Glutamatergic neuron (in vitro differentiated cells): Measurements from ENCODE around the gene BATF3. TPM values are rescaled to one million over a fixed set of nuclear protein-coding genes. Genes with fewer than 3 reads are reported as not detected.

Experiments used
- DNase-seq: peaks from one replicate; pipeline ENCODE4 v3.0.0; 2022
- H3K27ac Mint-ChIP-seq: one replicate; pipeline ENCODE4 v1.8.0; 2020; ENCODE audit warnings: mild to moderate bottlenecking, mixed read lengths, inconsistent platforms; ENCODE audit not compliant: unreplicated experiment
- H3K27me3 Mint-ChIP-seq: one replicate; pipeline ENCODE4 v1.8.0; 2020; ENCODE audit warnings: mild to moderate bottlenecking, moderate library complexity, mixed read lengths, inconsistent platforms; ENCODE audit not compliant: unreplicated experiment
- H3K36me3 Mint-ChIP-seq: one replicate; pipeline ENCODE4 v1.8.0; 2020; ENCODE audit warnings: mild to moderate bottlenecking, mixed read lengths, inconsistent platforms; ENCODE audit not compliant: unreplicated experiment
- H3K4me1 Mint-ChIP-seq: one replicate; pipeline ENCODE4 v1.8.0; 2020; ENCODE audit warnings: mild to moderate bottlenecking, low read depth, mixed read lengths, inconsistent platforms; ENCODE audit not compliant: unreplicated experiment
- H3K4me3 Mint-ChIP-seq: one replicate; pipeline ENCODE4 v1.8.0; 2020; ENCODE audit warnings: mild to moderate bottlenecking, mixed read lengths, inconsistent platforms; ENCODE audit not compliant: unreplicated experiment
- H3K9me3 Mint-ChIP-seq: one replicate; pipeline ENCODE4 v1.8.0; 2020; ENCODE audit warnings: mild to moderate bottlenecking, moderate library complexity, mixed read lengths, inconsistent platforms; ENCODE audit not compliant: unreplicated experiment
- total RNA-seq: library from RNA; stranded (reverse); fragmentation: NEBNext Ultra II Directional; extraction: Animal tissue kit (Norgen Biotek cat#: 25700); gene quantifications from one replicate; pipeline ENCODE4 v1.2.1, GENCODE V29; 2021; ENCODE audit not compliant: unreplicated experiment
- TF ChIP-seq, protein P1 (sequence below): fragments of 200-600 bp; sonication (generic); IDR thresholded peaks from one replicate; pipeline ENCODE4 v1.5.0; 2021; ENCODE audit not compliant: partially characterized antibody, unreplicated experiment

The BATF3 gene
- total RNA-seq, 1 donor from 2014 or later: 0.56 TPM

GRCh38 chr1:212668477-212668876 is 31.2 kb downstream of the BATF3 start:
- no peak for DNase-seq
- H3K4me3 Mint-ChIP-seq: peak overlapping the region; percentile 37
- peaks cover 5% of the 10 kb centered on the region for H3K36me3 Mint-ChIP-seq
- H3K9me3 Mint-ChIP-seq: peaks cover 4% of the 10 kb centered on the region
- TF ChIP-seq, protein P1, sequence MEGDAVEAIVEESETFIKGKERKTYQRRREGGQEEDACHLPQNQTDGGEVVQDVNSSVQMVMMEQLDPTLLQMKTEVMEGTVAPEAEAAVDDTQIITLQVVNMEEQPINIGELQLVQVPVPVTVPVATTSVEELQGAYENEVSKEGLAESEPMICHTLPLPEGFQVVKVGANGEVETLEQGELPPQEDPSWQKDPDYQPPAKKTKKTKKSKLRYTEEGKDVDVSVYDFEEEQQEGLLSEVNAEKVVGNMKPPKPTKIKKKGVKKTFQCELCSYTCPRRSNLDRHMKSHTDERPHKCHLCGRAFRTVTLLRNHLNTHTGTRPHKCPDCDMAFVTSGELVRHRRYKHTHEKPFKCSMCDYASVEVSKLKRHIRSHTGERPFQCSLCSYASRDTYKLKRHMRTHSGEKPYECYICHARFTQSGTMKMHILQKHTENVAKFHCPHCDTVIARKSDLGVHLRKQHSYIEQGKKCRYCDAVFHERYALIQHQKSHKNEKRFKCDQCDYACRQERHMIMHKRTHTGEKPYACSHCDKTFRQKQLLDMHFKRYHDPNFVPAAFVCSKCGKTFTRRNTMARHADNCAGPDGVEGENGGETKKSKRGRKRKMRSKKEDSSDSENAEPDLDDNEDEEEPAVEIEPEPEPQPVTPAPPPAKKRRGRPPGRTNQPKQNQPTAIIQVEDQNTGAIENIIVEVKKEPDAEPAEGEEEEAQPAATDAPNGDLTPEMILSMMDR: no peak
- H3K27me3 Mint-ChIP-seq: peaks cover 3% of the 10 kb centered on the region
- no peak overlapping the region for H3K27ac Mint-ChIP-seq
- H3K4me1 Mint-ChIP-seq: peaks cover 36% of the 10 kb centered on the region

DNA sequence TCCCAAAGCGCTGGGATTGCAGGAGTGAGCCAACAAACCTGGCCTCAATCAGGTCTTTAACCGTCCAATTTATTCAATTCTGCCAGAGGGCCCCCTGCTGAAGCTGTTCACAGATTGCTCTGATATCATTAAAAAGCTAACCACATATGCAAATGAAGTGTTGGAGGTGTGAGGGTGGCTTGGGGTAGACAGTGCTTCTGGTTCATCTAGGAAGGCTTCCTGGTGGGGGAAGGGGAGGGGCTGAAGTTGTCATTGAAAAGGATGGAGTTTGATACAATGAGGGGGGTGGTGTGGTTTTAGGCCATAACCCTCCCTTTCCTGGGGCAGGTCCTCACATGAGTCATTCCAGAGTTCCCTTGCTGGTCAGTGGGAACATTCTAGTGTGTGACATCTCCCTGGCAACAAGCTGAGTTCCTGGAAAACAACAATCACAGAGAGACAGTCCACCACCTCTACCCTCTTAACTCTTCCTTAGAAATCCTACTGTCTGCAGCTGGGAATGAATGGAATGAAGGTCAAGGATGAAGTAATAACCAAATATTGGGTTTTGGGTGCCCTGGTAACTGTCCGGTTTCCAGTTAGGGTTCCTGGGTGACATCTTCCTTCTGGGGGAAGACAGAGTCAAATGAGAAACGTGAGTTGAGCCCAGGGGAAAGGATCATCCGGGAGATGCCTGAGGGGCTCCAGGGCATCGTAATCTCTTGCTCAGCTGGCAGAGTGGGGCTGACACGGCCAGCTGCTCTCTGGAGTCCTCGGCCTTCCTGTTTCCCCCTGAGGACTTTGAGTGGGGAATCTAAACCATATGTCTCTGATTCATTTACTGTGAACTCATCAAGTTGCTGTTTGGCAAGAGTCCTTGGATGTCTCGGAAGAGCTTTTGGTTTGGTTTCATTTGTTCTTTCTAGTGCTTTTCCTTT is 32.2 kb downstream of the BATF3 start:
- H3K27me3 Mint-ChIP-seq: peaks cover 3% of the 10 kb centered on the region
- peak overlapping the region; percentile 53 for H3K4me3 Mint-ChIP-seq
- peak overlapping the region; percentile 70 for H3K27ac Mint-ChIP-seq
- H3K36me3 Mint-ChIP-seq: peaks cover 5% of the 10 kb centered on the region
- peaks cover 36% of the 10 kb centered on the region for H3K4me1 Mint-ChIP-seq
- peak; percentile 59 for DNase-seq
- peaks cover 4% of the 10 kb centered on the region for H3K9me3 Mint-ChIP-seq
- TF ChIP-seq, protein P1: no peak

DNA sequence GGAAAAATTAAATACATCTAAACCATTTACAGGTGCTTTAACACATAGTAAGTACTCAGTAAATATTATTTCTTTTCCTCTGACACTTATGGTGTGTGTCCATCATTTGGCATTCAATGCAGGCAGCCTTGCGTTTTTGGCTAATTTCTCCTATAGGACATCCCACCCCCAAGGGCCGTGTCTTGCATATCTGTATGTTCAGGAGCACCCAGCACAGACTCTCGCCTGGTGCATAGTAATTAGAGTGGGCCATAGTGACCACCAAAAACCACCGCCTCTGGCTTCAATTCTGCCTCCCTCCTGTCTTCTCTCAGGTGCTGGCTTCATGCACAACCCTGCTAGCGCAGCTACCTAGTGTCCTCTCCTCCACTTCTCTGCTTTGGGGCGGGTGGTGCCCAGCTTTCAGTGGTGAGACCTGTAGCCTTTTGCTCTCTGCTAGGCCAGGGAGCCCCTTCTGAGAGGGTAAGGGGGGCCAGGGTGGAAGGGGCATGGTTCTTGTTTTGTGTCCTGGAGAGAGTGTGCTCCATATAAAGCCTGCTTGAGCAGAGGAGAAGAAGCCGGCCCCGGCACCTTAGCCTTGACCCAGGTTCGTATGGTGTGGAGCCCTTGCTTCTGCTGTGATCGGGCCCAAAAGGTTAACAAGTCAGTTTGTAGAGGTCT is 33.4 kb downstream of the BATF3 start:
- Mint-ChIP-seq H3K27me3 (peaks cover 3% of the 10 kb centered on the region), H3K4me1 (peaks cover 27% of the 10 kb centered on the region), H3K36me3 (peaks cover 5% of the 10 kb centered on the region), H3K9me3 (peaks cover 4% of the 10 kb centered on the region), H3K4me3 (peak overlapping the region; percentile 73), H3K27ac (no peak overlapping the region)
- TF ChIP-seq, protein P1: no peak
- DNase-seq: no peak

- Mint-ChIP-seq H3K4me3 (peak overlapping the region; percentile 73), H3K27me3 (peaks cover 3% of the 10 kb centered on the region), H3K27ac (no peak overlapping the region), H3K9me3 (peaks cover 4% of the 10 kb centered on the region), H3K36me3 (peaks cover 4% of the 10 kb centered on the region), H3K4me1 (peaks cover 26% of the 10 kb centered on the region)
- TF ChIP-seq, protein P1: peak; percentile 93
- peak; percentile 92 for DNase-seq
Observed at GRCh38 chr1:212665241-212666115, 34.2 kb downstream of the BATF3 start.
